Central memory CD8-positive, alpha-beta T cell (primary cell): ENCODE data around the gene L3MBTL4.

ENCODE experiments used
- ATAC-seq: fragments of 150-1000 bp; cut with Tn5 transposase; replicated peaks from 2 replicates; pipeline ENCODE4 v1.10.0; 2022; ENCODE audit warnings: mild to moderate bottlenecking, moderate FRiP score, moderate number of reproducible peaks; ENCODE audit not compliant: poor library complexity, severe bottlenecking; ENCODE audit errors: extremely low read depth
- DNase-seq, 2 donors: peaks; one replicate each; pipeline ENCODE4 v3.0.0; 2021; ENCODE audit warnings: low spot score in 2 of 2
- H3K27ac Mint-ChIP-seq: one replicate; pipeline ENCODE4 v1.8.0; 2022; ENCODE audit warnings: low read depth, mild to moderate bottlenecking, moderate library complexity, mixed read lengths
- H3K27me3 Mint-ChIP-seq: one replicate; pipeline ENCODE4 v1.8.0; 2022; ENCODE audit warnings: mixed read lengths
- H3K36me3 Mint-ChIP-seq: one replicate; pipeline ENCODE4 v1.8.0; 2022; ENCODE audit warnings: mild to moderate bottlenecking, moderate library complexity, mixed read lengths; ENCODE audit not compliant: insufficient read depth
- H3K4me1 Mint-ChIP-seq: one replicate; pipeline ENCODE4 v1.8.0; 2022; ENCODE audit warnings: mixed read lengths
- H3K4me3 Mint-ChIP-seq: one replicate; pipeline ENCODE4 v1.8.0; 2022; ENCODE audit warnings: mild to moderate bottlenecking, moderate library complexity, mixed read lengths
- H3K9me3 Mint-ChIP-seq: one replicate; pipeline ENCODE4 v1.8.0; 2022; ENCODE audit warnings: mixed read lengths

Gene L3MBTL4

DNA sequence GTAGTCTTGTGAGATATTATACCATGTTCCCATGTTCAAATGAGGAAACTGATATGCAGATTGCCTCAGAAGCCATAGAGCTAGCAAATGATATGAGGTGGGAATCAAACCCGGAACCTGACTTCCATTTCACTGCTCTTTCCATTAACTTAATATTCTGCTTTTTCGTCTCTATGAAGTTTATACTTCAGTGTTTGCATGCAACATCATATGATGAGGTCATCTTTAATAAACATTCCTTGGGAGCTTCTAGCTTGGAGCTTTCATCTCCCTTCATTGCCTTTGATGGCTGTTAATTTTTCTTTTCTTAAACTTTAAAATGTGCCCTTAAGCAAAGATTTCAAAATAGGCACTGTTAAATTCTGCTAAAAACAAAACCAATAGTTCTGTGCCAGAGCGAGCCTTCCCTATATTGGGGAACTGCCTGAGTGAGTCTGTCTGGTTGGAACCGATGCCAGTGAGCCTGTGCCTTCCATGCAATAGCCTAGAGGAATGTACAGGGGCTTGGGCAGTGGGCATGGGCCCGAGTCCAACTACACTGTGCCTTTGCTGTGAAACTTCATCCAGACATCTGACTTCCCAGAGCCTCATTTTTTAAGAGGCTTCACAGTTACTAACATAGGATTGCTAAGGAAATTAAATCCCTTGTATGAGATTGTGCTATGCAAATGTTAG lies 428.3 kb downstream of the L3MBTL4 start:
- Mint-ChIP-seq H3K4me3 (no peak overlapping the region), H3K27ac (no peak overlapping the region), H3K9me3 (no peaks in the 10 kb centered on the region), H3K36me3 (no peaks in the 10 kb centered on the region), H3K4me1 (no peaks in the 10 kb centered on the region), H3K27me3 (no peaks in the 10 kb centered on the region)
- ATAC-seq (no peak), DNase-seq (no peak)

DNA sequence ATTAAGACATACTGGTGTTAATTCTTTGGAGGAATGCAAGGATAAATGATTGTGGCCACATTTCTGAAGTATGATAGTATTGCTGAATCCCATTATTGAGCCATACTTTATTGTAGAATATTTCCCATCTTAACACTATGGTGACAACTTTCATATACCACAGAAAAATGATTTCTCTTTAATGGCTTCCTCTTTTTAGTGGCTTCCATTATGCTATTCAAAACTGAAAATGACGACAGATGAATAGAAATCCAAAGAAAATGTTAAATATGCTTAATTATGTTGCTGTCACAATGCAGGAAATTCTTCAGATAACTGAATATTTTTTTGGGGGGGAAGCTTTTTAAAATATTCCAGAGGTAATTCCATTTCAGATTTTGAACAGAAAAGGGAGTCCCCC lies 430.5 kb downstream of the L3MBTL4 start:
- Mint-ChIP-seq H3K4me1 (no peaks in the 10 kb centered on the region), H3K36me3 (no peaks in the 10 kb centered on the region), H3K9me3 (no peaks in the 10 kb centered on the region), H3K27ac (no peak overlapping the region), H3K27me3 (no peaks in the 10 kb centered on the region), H3K4me3 (no peak overlapping the region)
- ATAC-seq (no peak), DNase-seq (no peak)

DNA sequence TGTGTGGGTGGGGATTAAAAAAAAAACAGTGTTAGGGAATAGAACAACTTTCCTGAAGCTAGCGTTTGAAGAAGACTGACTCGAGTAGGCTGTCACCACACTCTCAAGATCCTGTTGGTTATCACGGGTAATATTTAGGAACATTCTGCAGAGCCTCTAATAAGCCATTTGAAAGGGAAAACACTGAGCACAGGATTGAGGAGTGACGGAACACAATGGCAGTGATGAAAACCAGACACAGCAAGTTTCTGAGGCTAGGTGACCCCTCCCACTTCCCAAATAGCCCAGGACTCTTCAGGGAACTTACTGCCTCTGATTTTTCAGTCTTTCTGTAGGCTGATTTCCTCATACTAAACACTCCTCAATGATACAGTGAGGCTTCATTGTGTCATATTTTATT lies 431.2 kb downstream of the L3MBTL4 start:
- no peak for ATAC-seq
- H3K4me1 Mint-ChIP-seq, result no peaks in the 10 kb centered on the region

DNA sequence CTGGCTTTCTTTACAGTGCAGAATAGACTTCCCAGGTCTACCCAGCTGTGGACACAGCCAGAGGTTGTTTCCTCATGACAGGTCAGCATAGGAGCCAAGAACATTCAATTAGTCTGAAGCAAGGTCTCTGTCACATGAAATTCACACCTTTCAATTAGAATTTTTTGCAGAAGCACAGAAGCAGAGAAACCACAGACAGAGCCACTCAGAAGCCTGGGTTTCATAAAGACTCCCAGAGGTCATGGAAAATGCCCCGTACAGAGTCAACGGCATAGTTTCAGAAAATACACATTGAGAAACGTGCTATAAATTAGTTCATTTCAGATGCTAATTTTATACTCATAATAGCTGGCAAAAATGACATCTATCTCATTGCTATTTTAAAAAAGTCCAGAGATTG lies 432.4 kb downstream of the L3MBTL4 start:
- Mint-ChIP-seq H3K4me1 (no peaks in the 10 kb centered on the region), H3K27ac (no peak overlapping the region), H3K27me3 (no peaks in the 10 kb centered on the region), H3K36me3 (no peaks in the 10 kb centered on the region), H3K9me3 (no peaks in the 10 kb centered on the region), H3K4me3 (no peak overlapping the region)
- no peak for ATAC-seq
- DNase-seq, result no peak

More for the DNA sequence above, 431.2 kb downstream of the L3MBTL4 start:
- no peak for DNase-seq
- no peak overlapping the region for H3K4me3 Mint-ChIP-seq
- no peak overlapping the region for H3K27ac Mint-ChIP-seq
- no peaks in the 10 kb centered on the region for H3K27me3 Mint-ChIP-seq
- H3K9me3 Mint-ChIP-seq, result no peaks in the 10 kb centered on the region
- no peaks in the 10 kb centered on the region for H3K36me3 Mint-ChIP-seq

- ATAC-seq (no peak), DNase-seq (no peak)
- Mint-ChIP-seq H3K27ac (no peak overlapping the region), H3K27me3 (no peaks in the 10 kb centered on the region), H3K4me3 (no peak overlapping the region), H3K9me3 (no peaks in the 10 kb centered on the region), H3K36me3 (no peaks in the 10 kb centered on the region), H3K4me1 (no peaks in the 10 kb centered on the region)
These were observed 434.0 kb downstream of the L3MBTL4 start for GRCh38 chr18:5980721-5981120.

DNA sequence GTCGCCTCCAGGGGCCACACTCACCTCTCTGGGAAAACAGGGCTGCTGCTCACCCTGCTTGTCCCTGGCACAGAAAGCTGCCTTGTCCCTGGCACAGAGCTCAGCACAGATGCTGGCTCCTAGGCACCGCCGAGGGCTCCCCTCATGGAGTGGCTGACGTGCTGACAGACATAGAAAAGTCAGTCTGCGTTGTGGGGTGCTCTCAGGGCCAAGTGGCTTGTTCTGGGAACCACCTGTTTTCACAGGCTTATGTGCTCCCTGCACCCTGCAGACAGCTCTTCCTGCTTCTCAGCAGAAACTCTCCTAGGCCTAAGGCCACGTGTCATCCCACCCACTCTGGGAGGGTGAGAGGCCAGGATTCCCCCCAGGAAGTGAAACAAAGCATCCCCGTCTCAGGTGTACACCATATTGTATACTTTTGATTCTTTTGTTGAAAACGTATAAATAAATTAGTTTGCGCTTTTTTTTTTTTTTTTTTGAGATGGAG lies 434.7 kb downstream of the L3MBTL4 start:
- Mint-ChIP-seq H3K4me1 (peaks cover 5% of the 10 kb centered on the region), H3K4me3 (no peak overlapping the region), H3K36me3 (no peaks in the 10 kb centered on the region), H3K9me3 (no peaks in the 10 kb centered on the region), H3K27ac (no peak overlapping the region), H3K27me3 (no peaks in the 10 kb centered on the region)
- ATAC-seq (no peak), DNase-seq (no peak)

- ATAC-seq, result no peak
- Mint-ChIP-seq H3K4me1 (peaks cover 5% of the 10 kb centered on the region), H3K27me3 (no peaks in the 10 kb centered on the region), H3K9me3 (no peaks in the 10 kb centered on the region), H3K36me3 (no peaks in the 10 kb centered on the region), H3K4me3 (no peak overlapping the region), H3K27ac (no peak overlapping the region)
- DNase-seq, result no peak
These were observed 435.4 kb downstream of the L3MBTL4 start for GRCh38 chr18:5979176-5979888.

DNA sequence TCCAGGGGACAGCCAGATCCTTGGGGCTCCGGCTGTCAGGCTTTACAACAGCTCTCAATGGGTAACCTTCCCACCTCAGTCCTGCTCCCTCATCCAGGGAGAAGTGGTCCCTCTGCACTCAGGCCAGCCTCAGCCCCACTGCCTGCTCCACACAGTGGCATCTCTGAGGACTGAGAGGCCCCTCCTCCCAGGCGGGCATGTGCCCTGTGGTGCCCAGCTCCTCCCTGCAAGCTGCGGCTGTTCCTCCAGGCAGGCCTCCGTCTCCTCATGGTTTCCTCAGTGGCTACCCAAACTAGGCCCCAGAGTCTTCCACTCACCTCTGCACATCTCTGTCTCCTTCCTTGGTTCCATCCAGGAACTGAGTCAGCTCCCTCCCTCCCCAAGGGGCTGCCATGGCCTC lies 437.7 kb downstream of the L3MBTL4 start:
- DNase-seq, result no peak
- ATAC-seq, result no peak
- Mint-ChIP-seq H3K27ac (no peak overlapping the region), H3K9me3 (no peaks in the 10 kb centered on the region), H3K36me3 (no peaks in the 10 kb centered on the region), H3K4me3 (no peak overlapping the region), H3K27me3 (no peaks in the 10 kb centered on the region), H3K4me1 (peaks cover 5% of the 10 kb centered on the region)

DNA sequence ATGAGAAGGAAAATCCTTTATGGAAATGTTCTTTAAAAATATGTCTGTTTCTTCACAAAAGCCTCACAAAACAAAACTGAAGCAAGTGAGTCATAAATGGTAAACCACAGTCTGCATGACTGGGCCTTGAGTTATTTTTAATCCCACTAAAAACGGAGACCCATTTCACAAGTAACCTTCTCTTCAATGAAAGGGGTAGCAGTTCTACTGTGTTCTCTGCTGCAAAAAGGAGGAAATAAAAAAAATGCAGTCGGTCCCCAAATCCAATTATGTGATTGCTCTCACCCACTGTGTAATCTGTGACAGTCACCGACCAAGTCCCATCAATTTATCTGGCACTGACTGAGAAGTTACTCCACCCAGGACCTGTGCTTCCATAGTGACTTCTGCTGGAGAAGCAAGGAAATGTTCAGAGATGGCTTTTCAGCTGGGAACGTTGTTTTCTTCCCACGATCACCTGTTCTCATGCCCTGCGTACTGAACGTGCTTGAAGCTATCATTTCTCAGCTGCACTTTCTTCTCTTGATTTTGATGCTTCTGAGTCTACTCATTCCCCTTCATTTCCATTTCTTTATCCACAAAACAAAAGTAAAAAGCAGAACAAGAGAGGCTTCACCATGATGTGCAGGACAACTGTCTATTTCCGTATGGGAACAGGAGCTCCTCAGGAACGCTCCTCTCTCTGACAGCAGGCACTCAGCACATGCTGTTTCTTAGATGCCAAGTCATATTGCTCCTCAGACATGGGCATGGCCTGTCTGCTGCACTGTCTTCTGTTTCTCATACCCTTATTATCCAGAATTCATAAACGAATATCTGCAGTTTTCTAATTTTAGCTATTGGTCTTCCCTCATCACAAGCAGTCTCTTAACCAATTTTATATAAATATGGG lies 439.4 kb downstream of the L3MBTL4 start:
- H3K36me3 Mint-ChIP-seq, result no peaks in the 10 kb centered on the region
- no peaks in the 10 kb centered on the region for H3K27me3 Mint-ChIP-seq
- H3K4me1 Mint-ChIP-seq, result peaks cover 5% of the 10 kb centered on the region
- DNase-seq (no peak), ATAC-seq (no peak)
- H3K4me3 Mint-ChIP-seq, result no peak overlapping the region
- H3K27ac Mint-ChIP-seq, result no peak overlapping the region
- H3K9me3 Mint-ChIP-seq, result no peaks in the 10 kb centered on the region

DNA sequence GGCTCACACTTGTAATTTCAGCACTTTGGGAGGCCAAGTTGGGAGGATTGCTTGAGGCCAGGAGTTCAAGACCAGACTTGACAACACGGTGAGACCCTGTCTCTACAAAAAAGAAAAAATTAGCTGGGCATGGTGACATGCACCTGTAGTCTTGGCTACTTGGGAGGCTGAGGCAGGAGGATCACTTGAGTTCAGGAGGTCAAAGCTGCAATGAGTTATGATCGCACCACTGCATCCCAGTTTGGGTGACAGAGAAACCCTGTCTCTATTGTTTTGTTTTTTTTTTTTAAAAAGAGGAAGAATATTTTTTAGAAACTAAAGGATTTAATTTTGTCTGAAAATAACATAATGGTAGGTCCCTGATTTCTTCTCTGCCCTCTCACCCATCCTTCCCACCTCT lies 440.0 kb downstream of the L3MBTL4 start:
- no peak overlapping the region for H3K4me3 Mint-ChIP-seq
- DNase-seq, result no peak
- H3K27ac Mint-ChIP-seq, result no peak overlapping the region
- no peaks in the 10 kb centered on the region for H3K36me3 Mint-ChIP-seq
- H3K27me3 Mint-ChIP-seq, result no peaks in the 10 kb centered on the region
- H3K9me3 Mint-ChIP-seq, result no peaks in the 10 kb centered on the region
- no peak for ATAC-seq
- H3K4me1 Mint-ChIP-seq, result peaks cover 5% of the 10 kb centered on the region

DNA sequence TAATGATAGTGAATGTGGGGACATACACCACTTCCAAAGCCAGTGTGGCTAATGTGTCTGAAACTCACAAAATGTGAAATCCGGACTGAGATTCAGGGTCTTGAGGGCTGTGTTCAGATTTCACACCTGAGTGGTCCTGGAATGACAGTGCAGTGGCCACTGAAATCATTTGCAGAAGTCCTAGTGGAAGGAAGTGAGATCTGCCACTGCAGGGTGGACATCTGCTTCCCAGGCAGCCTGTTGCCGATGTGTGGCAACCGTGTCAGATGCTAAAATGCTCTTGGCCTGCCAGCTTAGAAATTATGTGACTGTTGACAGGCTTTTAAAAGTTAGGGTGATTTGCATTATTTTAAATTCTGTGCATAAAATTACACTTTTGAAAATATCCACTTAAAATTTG lies 441.6 kb downstream of the L3MBTL4 start:
- Mint-ChIP-seq H3K9me3 (no peaks in the 10 kb centered on the region), H3K27ac (no peak overlapping the region), H3K36me3 (no peaks in the 10 kb centered on the region), H3K4me1 (peaks cover 5% of the 10 kb centered on the region), H3K27me3 (no peaks in the 10 kb centered on the region), H3K4me3 (no peak overlapping the region)
- DNase-seq (no peak), ATAC-seq (no peak)

DNA sequence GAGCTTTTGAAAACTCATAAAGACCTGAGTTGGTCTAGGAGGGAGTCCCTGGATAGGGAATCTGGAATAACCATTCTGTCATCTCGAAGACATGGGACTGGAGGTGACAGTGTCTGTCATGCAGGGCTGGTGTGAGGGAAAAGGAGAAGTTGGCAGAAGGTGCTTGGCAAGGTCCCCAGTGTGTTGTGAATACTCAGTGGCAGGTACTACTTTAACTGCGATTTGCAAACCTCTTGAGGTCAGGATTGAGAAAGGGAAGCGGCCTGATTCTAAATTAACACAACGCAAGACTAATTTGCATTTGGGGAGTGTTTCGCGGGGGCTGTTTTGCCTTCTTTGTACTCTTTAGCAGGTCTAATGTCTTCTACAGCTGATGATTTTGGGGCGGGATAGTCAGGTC lies 442.4 kb downstream of the L3MBTL4 start:
- DNase-seq (no peak), ATAC-seq (no peak)
- H3K27me3 Mint-ChIP-seq, result no peaks in the 10 kb centered on the region
- H3K9me3 Mint-ChIP-seq, result no peaks in the 10 kb centered on the region
- no peak overlapping the region for H3K27ac Mint-ChIP-seq
- H3K4me1 Mint-ChIP-seq, result peaks cover 5% of the 10 kb centered on the region
- H3K4me3 Mint-ChIP-seq, result no peak overlapping the region
- H3K36me3 Mint-ChIP-seq, result no peaks in the 10 kb centered on the region
